ENCODE measurements around the gene TENM3.

The TENM3 gene

DNA sequence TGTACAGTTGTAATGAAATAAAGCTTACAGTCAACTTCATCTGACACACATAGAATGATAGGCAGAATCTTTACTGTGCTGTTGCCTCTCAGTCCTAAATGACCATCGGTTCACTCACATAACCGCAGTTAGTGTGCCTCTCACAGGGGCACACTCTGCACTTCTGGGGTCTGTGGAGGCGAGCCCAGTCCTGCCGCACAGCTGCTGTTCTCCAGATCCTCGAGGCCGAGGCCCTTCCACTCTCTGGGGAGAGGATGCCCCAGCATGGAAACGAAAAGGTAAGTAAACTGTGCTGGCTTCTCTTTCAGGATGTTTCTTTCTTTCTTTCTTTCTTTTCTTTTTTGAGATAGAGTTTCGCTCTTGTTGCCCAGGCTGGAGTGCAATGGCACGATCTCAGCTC, 586.0 kb downstream of the TENM3 start:
- TF ChIP-seq, protein P1, sequence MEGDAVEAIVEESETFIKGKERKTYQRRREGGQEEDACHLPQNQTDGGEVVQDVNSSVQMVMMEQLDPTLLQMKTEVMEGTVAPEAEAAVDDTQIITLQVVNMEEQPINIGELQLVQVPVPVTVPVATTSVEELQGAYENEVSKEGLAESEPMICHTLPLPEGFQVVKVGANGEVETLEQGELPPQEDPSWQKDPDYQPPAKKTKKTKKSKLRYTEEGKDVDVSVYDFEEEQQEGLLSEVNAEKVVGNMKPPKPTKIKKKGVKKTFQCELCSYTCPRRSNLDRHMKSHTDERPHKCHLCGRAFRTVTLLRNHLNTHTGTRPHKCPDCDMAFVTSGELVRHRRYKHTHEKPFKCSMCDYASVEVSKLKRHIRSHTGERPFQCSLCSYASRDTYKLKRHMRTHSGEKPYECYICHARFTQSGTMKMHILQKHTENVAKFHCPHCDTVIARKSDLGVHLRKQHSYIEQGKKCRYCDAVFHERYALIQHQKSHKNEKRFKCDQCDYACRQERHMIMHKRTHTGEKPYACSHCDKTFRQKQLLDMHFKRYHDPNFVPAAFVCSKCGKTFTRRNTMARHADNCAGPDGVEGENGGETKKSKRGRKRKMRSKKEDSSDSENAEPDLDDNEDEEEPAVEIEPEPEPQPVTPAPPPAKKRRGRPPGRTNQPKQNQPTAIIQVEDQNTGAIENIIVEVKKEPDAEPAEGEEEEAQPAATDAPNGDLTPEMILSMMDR (conservative IDR thresholded peaks at IDR 0.05; ENCODE audit: control insufficient read depth, insufficient read depth, low read depth, low read length), result no peak
- H3K4me3 ChIP-seq (ENCODE audit: control insufficient read depth, low read depth, low read length), result no peak overlapping the region
- no peak for DNase-seq (ENCODE audit: low read depth)

DNA sequence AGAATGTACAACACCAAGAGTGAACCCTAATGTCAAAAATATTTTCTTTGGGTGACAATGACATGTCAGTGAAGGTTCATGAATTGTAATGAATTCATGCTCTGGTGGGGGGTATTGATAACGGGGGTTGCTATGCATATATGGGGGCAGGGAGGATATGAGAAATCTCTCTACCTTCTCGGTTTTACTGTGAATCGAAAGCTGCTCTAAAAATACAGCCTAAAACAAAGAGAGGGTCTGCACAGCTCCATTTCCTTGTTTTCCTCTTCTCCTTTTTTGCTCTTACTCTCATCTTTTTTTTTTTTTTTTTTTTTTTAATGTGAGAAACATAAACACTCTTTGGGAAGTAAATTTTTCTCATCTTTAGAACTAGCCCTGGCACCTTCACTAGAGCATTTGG, 588.2 kb downstream of the TENM3 start:
- no peak overlapping the region for H3K4me3 ChIP-seq (ENCODE audit: control insufficient read depth, low read depth, low read length)
- TF ChIP-seq, protein P1 (conservative IDR thresholded peaks at IDR 0.05; ENCODE audit: control insufficient read depth, insufficient read depth, low read depth, low read length), result no peak
- DNase-seq (ENCODE audit: low read depth), result no peak

DNA sequence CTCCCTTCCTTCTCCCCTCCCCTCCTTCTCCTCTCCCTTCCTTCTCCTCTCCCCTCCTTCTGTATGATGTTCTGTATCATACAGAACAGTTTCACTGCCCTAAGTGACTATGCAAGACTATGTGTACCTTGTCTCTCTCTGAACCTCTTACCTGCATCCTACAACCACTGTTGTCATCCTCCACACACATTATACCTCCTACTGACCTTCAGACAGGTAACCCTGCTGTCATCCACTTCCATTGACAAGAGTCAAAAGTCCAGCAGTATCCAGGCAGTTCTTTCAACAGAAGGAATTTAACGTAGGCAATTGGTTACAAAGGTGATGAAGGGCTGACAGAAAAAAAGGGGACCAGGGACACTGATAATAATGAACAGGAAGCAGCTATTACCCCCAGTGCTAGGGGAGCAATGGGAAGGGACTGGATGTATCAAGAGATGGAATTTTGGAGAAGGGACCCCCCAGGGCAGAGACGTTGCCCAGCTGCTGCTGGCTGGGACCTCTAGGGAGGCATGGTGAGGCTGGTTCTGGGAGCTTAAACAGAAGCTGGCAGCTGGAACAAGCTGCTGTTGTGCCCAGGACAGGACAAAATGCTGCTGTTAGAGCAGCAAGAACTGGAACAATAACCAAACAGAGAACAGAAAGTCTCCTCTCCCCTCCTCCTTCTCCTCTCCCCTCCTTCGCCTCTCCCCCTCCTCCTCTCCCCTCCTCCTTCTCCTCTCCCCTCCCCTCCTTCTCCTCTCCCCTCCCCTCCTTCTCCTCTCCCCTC, 589.3 kb downstream of the TENM3 start:
- TF ChIP-seq, protein P1 (conservative IDR thresholded peaks at IDR 0.05; ENCODE audit: control insufficient read depth, insufficient read depth, low read depth, low read length), result no peak
- no peak for DNase-seq (ENCODE audit: low read depth)
- no peak overlapping the region for H3K4me3 ChIP-seq (ENCODE audit: control insufficient read depth, low read depth, low read length)

DNA sequence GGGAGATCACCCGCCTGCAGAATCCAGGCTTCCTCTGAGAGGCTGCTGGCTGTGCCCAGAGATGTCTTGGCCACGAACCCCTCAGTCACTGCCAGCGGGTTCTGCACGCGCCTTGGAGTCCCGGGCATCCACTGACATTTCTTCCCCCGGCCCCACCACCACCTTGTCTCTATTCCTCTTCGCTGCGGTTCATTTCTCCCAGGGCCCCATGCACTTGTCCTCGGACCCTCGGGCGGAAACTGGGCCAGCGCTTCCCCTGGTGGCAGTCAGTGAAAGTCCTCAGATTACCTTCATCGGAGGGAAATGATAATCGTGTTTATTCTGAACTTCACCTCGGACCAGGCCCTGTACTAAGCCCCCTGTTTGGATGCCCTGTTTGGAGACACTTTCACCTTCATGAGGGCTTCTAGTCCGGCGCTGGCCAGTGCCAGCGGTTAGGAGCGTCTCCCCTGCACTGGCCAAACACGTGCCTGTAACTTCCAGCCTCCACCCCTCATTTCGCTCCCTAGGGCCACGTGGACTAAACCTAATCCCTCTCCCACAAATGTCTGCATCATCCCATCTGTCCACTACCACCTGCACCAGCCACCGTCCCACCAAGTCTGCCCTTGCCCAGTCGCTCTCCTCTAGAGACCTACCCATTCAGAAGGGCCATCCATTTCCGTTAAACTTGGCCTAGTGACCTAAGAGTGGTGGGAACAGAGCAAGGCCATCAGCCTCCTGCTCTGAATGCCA, 592.0 kb downstream of the TENM3 start:
- DNase-seq (ENCODE audit: low read depth), result no peak
- TF ChIP-seq, protein P1 (conservative IDR thresholded peaks at IDR 0.05; ENCODE audit: control insufficient read depth, insufficient read depth, low read depth, low read length), result no peak
- no peak overlapping the region for H3K4me3 ChIP-seq (ENCODE audit: control insufficient read depth, low read depth, low read length)

DNA sequence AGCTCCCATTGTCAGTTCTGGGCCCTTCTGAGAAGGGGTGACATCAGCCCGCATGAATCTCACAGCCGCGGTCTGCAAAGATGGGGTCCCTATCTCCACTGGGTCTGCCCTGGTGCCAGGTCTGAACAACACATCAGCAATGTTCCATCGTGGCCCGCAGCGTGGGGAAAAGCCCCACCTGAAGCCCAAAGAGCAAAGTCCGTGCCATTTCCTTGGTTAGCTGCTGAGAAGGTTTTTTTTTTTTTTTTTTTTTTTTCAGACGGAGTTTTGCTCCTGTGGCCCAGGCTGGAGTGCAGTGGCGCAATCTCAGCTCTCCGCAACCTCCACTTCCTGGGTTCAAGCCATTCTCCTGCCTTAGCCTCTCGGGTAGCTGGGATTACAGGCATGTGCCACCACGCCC, 594.6 kb downstream of the TENM3 start:
- no peak for DNase-seq (ENCODE audit: low read depth)
- TF ChIP-seq, protein P1 (conservative IDR thresholded peaks at IDR 0.05; ENCODE audit: control insufficient read depth, insufficient read depth, low read depth, low read length), result no peak

DNA sequence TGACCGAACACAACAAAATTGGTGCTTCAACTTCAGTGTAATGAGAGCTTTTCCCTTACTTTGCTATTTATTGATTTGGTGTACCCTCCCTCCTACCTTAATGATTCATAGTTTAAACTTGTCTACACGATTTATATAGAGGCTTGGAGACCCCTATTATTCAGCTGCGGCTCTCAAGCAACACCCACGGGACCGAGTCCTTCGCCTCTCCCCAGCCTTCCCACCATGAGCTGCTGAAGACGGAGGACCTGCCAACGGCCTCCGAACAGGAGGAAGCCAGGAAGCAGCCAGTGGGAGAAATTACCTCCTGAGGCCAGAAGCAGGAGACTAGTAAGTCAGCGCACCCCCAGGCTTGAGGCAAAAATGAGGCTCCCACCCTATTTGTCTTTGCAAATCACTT, 595.3 kb downstream of the TENM3 start:
- no peak overlapping the region for H3K4me3 ChIP-seq (ENCODE audit: control insufficient read depth, low read depth, low read length)
- TF ChIP-seq, protein P1 (conservative IDR thresholded peaks at IDR 0.05; ENCODE audit: control insufficient read depth, insufficient read depth, low read depth, low read length), result no peak
- DNase-seq (ENCODE audit: low read depth), result no peak

More for the DNA sequence above, 594.6 kb downstream of the TENM3 start:
- no peak overlapping the region for H3K4me3 ChIP-seq (ENCODE audit: control insufficient read depth, low read depth, low read length)

All from fibroblast of mammary gland (primary cell).